Left kidney (tissue), 2 donors: ENCODE results near the gene GRHL3. TPM values are rescaled to one million over a fixed set of nuclear protein-coding genes. Genes with fewer than 3 reads are reported as not detected.

ENCODE experiments used
- DNase-seq: peaks from one replicate; pipeline ENCODE4 v3.0.0-alpha.2; 2013
- polyA plus RNA-seq: library from polyadenylated mRNA; unstranded; fragments of 120-200 nt; gene quantifications from one replicate; pipeline ENCODE4 v1.2.1, GENCODE V29; 2013; ENCODE audit not compliant: insufficient read length

The GRHL3 gene
- polyA plus RNA-seq, 1 donor = 4.6 TPM

- no peak for DNase-seq
Measured at GRCh38 chr1:24292887-24293286, 26.3 kb upstream of the GRHL3 start.

- DNase-seq = no peak
Measured at GRCh38 chr1:24293392-24294227, 25.5 kb upstream of the GRHL3 start.

GRCh38 chr1:24294228-24294672, 24.9 kb upstream of the GRHL3 start:
- no peak for DNase-seq

GRCh38 chr1:24294716-24295371, 24.3 kb upstream of the GRHL3 start:
- peak; percentile 67 for DNase-seq

- no peak for DNase-seq
Measured at GRCh38 chr1:24295535-24295934, 23.6 kb upstream of the GRHL3 start.

GRCh38 chr1:24297187-24297851, 21.8 kb upstream of the GRHL3 start:
- no peak for DNase-seq

GRCh38 chr1:24297852-24298232, 21.3 kb upstream of the GRHL3 start:
- DNase-seq = no peak

GRCh38 chr1:24298606-24299005, 20.6 kb upstream of the GRHL3 start:
- DNase-seq = no peak

- no peak for DNase-seq
Measured at GRCh38 chr1:24299901-24300300, 19.3 kb upstream of the GRHL3 start.

- no peak for DNase-seq
Measured at GRCh38 chr1:24300971-24301784, 18.0 kb upstream of the GRHL3 start.

- no peak for DNase-seq
Measured at GRCh38 chr1:24301785-24302175, 17.4 kb upstream of the GRHL3 start.

GRCh38 chr1:24302209-24302611, 16.9 kb upstream of the GRHL3 start:
- no peak for DNase-seq

- no peak for DNase-seq
Measured at GRCh38 chr1:24303600-24303999, 15.6 kb upstream of the GRHL3 start.

GRCh38 chr1:24304763-24305162, 14.4 kb upstream of the GRHL3 start:
- DNase-seq = no peak

- no peak for DNase-seq
Measured at GRCh38 chr1:24308365-24309015, 10.7 kb upstream of the GRHL3 start.

- DNase-seq = no peak
Measured at GRCh38 chr1:24309762-24310485, 9.2 kb upstream of the GRHL3 start.

- no peak for DNase-seq
Measured at GRCh38 chr1:24311234-24311633, 7.9 kb upstream of the GRHL3 start.

GRCh38 chr1:24311741-24312140, 7.4 kb upstream of the GRHL3 start:
- no peak for DNase-seq

GRCh38 chr1:24315391-24315790, 3.8 kb upstream of the GRHL3 start:
- no peak for DNase-seq

GRCh38 chr1:24316645-24317044, 2.5 kb upstream of the GRHL3 start:
- DNase-seq = no peak

- no peak for DNase-seq
Measured at GRCh38 chr1:24317081-24317480, 2.1 kb upstream of the GRHL3 start.
